HG03439 (cell line): ENCODE measurements around the gene SLC38A3.

Experiments
- ATAC-seq: cut with Tn5 transposase; IDR thresholded peaks from one replicate; pipeline ENCODE4 v1.9.1; 2021; ENCODE audit warnings: mild to moderate bottlenecking, moderate library complexity; ENCODE audit not compliant: unreplicated experiment

Gene SLC38A3

DNA sequence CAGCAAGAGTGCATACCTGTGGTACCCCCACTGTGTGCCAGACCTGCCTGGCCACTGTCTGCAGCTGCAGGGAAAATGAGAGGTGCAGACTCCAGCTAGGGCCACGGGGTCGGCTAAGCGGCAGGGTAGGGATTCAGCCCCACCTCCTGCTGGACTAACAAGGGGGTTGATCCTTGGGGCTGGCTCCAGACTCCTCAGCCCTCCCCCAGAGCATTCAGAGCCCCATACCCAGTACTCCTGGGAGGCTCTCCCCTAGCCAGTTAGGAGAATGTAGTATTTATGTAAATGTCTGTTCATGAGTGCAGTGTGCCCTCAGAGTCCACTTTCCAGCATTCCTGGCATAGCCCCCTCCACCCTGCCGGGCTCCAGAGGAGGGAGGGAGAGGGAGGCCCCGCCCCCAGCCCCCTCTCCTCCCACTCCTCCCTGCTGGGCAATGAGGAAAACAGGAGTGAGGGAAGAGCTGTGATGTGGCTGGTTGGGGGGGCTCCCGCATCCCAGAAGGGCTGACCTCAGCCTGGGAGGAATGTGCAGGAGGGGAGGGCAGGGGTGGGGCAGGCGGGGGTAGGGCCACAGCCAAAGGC lies 59.4 kb downstream of the SLC38A3 start:
- no peak for ATAC-seq

DNA sequence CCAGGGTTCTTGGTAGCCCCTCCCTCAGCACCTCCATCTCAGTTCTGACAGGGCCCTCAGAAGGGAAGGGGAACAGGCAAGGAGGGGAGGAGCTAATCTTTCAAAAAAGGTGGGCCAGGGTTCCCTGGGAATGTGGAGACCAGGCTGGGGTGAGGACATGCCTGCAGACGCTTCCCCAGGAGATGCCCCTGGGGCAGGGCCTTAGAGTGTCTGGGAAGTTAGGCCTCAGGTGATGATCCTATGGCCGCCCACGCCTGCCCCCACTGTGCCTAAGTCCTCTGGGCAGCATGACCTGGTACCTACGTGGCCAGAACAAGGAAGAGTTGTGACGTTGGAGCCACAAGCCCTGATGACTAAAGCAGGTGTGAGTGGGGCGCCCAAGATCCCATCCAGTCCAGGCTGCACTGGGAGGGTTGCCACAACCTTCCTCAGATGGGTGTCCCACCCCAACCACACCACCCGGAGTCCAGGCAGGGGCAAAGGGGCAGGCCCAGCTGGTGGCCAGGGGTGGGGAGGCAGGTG lies 60.0 kb downstream of the SLC38A3 start:
- no peak for ATAC-seq

DNA sequence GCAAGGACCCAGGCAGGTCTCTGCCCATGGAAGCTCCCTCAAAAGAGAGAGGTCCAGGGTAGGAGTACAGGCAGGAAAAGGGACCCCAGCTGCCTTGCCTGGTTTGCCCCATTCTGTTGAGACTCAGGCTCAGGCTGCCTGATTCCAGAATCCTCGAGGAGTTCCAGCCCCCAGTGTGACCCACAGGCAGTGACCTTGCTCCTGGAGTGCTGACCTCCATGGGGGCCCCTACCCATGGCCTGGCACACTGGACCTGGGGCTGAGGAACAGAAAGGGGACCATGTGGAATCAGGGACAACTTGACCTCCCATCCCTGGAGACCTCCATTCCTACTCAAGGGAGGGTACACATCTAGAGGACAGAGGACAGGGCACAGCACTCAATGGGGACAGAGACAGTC lies 60.5 kb downstream of the SLC38A3 start:
- ATAC-seq, result no peak

DNA sequence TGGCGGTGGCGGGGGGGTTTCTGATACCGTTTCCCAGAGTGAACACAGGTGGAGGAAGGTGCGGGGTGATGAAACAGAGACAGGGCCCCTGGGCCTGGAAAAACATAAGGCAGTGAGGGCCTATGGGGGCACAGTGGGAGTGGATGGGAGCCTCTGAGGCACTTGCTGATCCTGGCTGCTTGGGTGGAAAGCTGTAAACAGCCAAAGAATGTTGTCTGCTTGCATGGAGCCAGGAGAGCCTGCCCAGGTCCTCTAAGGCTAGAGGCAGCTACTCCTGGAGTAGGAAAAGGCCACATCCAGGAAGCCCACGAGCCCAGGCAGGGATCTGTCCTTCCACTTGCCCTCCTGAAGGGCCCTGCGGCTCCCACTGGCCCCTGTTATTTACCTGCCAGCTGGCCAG lies 60.9 kb downstream of the SLC38A3 start:
- ATAC-seq, result no peak

DNA sequence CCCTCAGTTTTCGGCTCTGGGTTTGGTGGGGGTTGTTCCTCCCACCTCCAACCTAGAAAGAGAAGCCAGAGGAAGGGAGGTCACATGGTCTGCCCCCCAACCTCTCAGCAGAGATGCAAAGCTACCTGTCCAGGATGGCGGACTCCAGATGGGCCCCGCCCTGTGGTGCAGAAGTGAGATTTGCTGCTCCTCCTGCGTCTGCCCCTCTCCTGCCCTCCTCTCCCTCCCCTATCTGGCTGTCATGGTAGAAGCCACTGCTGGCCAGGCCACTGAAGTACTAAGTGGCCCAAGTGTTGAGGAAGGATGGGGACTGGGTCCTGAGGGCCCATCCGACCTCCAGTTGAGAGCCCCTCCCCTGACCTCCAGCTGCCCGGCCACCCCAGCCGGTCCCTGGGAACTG lies 61.8 kb downstream of the SLC38A3 start:
- ATAC-seq, result no peak

DNA sequence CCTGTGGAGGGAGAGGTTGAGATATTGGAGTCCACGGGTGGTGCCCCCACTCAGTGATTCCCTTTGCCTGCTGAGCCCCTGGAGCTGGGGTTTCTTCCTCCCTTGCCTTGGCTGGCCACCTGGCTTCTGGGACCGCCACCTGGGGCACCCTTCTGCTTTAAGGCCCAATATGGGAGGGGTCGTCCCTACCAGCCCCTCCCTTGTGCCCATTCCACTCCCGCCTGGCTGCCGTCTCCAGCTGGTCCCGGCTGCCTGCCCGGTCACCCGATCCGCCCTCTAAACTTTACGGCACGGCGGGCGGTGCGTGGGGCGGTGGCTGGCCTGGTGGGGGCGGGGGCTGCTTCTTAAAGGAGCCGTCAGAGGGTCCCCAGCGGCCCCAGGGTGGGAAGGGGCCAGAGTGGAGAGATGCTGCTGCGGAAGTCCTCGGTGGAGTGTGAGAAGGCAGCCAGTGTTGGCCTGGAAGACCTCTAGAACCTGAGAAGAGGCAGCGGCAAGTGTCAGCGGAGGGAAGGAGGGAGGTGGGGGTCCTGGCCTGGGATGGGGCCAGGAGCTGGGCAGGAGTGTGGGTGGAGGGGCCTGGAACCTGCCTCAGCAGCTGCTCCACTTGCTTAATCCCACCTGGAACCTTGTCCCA lies 62.3 kb downstream of the SLC38A3 start:
- ATAC-seq, result no peak

DNA sequence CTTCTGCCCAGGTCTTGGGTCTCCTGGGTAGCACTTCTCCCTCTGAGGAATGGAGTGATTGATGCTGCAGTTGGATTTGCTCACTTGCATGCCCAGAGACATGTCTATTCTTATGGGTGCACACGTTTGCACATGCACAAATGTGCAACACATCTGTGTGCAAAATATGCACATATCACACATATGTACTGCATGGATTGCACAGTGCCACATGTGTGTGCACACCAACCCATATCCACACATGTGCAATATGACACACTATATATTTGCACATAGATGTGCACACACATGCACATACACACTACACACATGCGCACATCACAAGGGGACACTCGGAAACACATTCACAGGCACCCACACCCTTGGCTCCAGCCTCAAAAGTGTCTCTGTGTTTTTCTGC lies 63.2 kb downstream of the SLC38A3 start:
- ATAC-seq, result no peak

DNA sequence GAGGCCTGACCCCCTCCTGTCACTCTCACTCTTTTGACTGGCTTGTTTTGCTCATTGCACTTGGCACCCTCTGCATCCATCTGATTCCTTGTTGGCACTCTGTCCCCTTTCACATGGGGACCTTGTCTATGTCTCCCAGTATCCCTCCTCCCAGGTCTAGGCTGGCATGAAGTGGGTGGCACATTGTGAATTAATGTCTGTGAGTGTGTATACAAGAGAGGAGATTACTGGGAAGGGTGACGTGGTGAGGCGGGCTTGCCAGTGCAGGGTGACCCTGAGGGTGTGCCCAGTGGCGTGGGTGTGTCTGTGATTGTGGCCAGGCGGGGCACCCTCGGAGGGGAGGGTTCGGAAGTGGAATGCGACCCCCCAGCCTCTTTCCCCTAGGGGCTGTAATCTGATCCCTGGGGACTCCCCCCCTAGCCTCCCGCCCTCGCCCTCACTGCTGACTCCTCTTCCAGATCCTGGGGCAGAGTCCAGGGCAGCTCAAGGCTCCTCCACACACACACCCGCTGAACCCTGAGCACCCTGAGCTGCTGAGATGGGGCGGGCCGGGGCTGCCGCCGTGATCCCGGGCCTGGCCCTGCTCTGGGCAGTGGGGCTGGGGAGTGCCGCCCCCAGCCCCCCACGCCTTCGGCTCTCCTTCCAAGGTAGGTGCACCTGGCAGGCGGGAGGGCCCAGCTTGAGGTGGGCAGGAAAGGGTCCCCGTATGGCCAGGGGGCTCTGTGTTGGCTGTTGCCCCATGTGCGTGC lies 63.8 kb downstream of the SLC38A3 start, which contains the start of gene SEMA3B:
TSS of gene SEMA3B (plus strand) at position 445 of the 749 bp plus-strand sequence. CDS start at position 539, 94 bp downstream.
- ATAC-seq, result no peak

DNA sequence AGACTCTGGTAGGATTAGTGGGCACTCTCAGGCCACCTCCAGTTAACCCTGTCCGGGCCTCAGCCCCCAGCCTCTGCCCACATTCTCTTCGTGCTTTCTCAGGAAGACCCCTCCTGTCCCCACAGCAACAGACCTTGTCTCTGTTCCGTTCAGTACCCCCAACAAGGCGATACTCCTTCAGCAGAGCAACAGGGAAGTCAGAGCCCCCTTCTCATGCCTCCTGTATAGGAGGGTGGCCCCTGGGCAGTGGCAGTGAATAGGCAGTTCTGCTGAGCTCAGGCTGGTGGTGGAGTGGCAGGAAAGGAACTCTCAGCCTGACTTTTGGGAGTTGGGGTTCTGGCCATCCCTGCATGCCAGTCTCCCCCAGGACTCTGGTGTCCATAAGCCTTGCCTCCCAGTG lies 64.4 kb downstream of the SLC38A3 start:
- no peak for ATAC-seq

DNA sequence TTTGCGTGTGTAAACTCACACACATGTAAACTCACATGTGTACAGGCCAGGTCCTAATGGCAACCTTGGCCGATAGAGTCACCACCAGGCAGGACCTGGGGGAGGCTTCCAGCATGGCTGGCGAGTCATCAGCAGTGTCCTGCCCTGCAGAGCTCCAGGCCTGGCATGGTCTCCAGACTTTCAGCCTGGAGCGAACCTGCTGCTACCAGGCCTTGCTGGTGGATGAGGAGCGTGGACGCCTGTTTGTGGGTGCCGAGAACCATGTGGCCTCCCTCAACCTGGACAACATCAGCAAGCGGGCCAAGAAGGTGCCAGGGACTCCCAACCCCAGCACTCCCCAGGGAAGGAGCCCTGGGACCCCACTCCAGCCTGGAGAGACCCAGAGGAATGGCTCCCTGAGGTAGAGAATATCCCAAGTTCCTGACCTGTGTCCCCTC lies 64.9 kb downstream of the SLC38A3 start:
- no peak for ATAC-seq

DNA sequence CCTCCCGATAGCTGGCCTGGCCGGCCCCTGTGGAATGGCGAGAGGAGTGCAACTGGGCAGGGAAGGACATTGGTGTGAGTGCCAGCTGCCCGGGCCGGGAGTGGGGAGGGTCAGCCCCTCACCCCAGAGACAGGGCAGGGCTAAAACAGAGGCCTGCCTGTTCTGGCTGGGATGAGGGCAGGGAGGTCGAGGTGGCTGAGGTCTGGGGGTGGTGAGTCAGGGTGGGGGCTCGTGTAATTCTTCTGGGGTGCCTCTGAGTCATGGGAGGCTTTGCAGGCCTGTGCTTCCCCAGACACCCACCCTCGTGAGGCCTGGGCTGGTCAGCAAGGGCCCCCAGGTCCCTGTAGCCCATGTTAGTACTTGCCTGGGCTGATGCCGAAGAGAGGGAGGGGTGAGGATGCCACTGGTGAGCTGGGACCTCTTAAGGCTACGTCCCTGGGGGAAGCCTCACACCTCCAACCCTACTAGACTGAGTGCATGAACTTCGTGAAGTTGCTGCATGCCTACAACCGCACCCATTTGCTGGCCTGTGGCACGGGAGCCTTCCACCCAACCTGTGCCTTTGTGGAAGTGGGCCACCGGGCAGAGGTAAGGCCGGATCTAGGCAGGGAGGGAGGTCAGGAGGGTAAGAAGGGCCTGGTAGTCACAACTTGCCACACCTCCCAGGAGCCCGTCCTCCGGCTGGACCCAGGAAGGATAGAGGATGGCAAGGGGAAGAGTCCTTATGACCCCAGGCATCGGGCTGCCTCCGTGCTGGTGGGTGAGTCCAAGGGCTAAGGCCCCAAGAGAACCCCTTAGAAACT lies 65.6 kb downstream of the SLC38A3 start:
- ATAC-seq, result no peak
